Astrocyte (in vitro differentiated cells and primary cell): ENCODE results near the gene FOXA1.

Experiments used
- EZH2 ChIP-seq: IDR thresholded peaks from 2 replicates; pipeline ENCODE4 v1.6.1; 2012; ENCODE audit warnings: mild to moderate bottlenecking, low read length, inconsistent platforms; ENCODE audit not compliant: insufficient read depth
- TF ChIP-seq, protein P1 (sequence below): IDR thresholded peaks from 2 replicates; pipeline ENCODE4 v1.5.1; 2011; ENCODE audit warnings: low read depth, mild to moderate bottlenecking, inconsistent platforms, low read length, moderate library complexity; ENCODE audit not compliant: insufficient read depth

- TF ChIP-seq, protein P1, sequence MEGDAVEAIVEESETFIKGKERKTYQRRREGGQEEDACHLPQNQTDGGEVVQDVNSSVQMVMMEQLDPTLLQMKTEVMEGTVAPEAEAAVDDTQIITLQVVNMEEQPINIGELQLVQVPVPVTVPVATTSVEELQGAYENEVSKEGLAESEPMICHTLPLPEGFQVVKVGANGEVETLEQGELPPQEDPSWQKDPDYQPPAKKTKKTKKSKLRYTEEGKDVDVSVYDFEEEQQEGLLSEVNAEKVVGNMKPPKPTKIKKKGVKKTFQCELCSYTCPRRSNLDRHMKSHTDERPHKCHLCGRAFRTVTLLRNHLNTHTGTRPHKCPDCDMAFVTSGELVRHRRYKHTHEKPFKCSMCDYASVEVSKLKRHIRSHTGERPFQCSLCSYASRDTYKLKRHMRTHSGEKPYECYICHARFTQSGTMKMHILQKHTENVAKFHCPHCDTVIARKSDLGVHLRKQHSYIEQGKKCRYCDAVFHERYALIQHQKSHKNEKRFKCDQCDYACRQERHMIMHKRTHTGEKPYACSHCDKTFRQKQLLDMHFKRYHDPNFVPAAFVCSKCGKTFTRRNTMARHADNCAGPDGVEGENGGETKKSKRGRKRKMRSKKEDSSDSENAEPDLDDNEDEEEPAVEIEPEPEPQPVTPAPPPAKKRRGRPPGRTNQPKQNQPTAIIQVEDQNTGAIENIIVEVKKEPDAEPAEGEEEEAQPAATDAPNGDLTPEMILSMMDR = no peak
- TF ChIP-seq EZH2 = no peak
These were observed 1.4 kb downstream of the FOXA1 start for GRCh38 chr14:37593511-37594237.
